Brain microvascular endothelial cell (primary cell): ENCODE data around the gene SNRPF.
"Not testable (repeated sequence)": the region's sequence is repeated elsewhere in the genome, so short reads cannot be mapped to it uniquely, and the experiment has no call there.

Source experiments
- DNase-seq: peaks from one replicate; pipeline ENCODE4 v3.0.0-alpha.2; 2020
- H3K27ac ChIP-seq: fragments of 250-450 bp; sonication (Bioruptor Pico); 2 replicates; pipeline ENCODE4 v1.5.1; 2020; ENCODE audit warnings: mild to moderate bottlenecking, moderate library complexity
- H3K27me3 ChIP-seq: fragments of 250-450 bp; sonication (Bioruptor Pico); replicated peaks from 2 replicates; pipeline ENCODE4 v1.5.1; 2020; ENCODE audit warnings: mild to moderate bottlenecking
- H3K36me3 ChIP-seq: fragments of 250-450 bp; sonication (Bioruptor Pico); replicated peaks from 2 replicates; pipeline ENCODE4 v1.5.1; 2020; ENCODE audit warnings: mild to moderate bottlenecking
- H3K4me3 ChIP-seq: 2 replicates; pipeline ENCODE4 v1.5.1; 2011; ENCODE audit warnings: low read depth, mild to moderate bottlenecking, control low read depth, low read length, moderate library complexity
- in situ Hi-C: cut with HindIII; loops from 2 replicates; pipeline ENCODE4 v1.10.0; 2017; ENCODE audit warnings: low sequenced_read_pairs, low pct_ligation_motif_present
- TF ChIP-seq, protein P1 (sequence below): IDR thresholded peaks from 2 replicates; pipeline ENCODE4 v1.5.1; 2011; ENCODE audit warnings: low read depth, mild to moderate bottlenecking, moderate library complexity, low read length, control low read depth, inconsistent platforms; ENCODE audit errors: missing control alignments

The SNRPF gene

DNA sequence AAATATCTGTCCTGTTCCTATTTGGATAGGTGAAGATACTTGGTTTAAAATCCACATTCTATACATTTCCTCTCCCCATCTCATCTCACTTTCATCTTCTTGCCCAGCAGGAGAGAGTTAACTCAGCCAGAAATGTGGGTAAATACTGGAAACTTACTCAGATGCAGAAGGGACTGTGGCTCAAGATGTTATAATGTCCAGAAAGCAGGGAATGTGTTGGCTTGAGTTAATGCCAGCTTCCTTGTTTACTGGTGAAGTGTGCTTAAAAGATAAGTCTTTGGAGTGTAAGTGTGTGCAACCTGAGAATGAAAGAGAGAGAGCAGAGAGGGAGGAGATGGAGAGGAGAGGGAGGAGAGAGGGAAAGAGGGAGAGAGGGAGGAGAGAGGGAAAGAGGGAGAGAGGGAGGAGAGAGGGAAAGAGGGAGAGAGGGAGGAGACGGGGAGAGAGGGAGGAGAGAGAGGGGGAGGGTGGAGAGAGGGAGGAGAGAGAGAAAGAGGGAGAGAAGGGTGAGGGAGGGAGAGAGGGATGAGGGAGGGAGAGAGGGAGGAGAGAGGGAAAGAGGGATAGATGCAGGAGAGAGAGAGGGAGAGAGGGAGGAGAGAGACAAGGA is 22.0 kb upstream of the SNRPF start:
- no peaks in the 10 kb centered on the region for H3K36me3 ChIP-seq
- DNase-seq: no peak
- no peak overlapping the region for H3K27ac ChIP-seq
- no peaks in the 10 kb centered on the region for H3K27me3 ChIP-seq
- TF ChIP-seq, protein P1, sequence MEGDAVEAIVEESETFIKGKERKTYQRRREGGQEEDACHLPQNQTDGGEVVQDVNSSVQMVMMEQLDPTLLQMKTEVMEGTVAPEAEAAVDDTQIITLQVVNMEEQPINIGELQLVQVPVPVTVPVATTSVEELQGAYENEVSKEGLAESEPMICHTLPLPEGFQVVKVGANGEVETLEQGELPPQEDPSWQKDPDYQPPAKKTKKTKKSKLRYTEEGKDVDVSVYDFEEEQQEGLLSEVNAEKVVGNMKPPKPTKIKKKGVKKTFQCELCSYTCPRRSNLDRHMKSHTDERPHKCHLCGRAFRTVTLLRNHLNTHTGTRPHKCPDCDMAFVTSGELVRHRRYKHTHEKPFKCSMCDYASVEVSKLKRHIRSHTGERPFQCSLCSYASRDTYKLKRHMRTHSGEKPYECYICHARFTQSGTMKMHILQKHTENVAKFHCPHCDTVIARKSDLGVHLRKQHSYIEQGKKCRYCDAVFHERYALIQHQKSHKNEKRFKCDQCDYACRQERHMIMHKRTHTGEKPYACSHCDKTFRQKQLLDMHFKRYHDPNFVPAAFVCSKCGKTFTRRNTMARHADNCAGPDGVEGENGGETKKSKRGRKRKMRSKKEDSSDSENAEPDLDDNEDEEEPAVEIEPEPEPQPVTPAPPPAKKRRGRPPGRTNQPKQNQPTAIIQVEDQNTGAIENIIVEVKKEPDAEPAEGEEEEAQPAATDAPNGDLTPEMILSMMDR: no peak
- no peak overlapping the region for H3K4me3 ChIP-seq
- in situ Hi-C loops: no loop called here

DNA sequence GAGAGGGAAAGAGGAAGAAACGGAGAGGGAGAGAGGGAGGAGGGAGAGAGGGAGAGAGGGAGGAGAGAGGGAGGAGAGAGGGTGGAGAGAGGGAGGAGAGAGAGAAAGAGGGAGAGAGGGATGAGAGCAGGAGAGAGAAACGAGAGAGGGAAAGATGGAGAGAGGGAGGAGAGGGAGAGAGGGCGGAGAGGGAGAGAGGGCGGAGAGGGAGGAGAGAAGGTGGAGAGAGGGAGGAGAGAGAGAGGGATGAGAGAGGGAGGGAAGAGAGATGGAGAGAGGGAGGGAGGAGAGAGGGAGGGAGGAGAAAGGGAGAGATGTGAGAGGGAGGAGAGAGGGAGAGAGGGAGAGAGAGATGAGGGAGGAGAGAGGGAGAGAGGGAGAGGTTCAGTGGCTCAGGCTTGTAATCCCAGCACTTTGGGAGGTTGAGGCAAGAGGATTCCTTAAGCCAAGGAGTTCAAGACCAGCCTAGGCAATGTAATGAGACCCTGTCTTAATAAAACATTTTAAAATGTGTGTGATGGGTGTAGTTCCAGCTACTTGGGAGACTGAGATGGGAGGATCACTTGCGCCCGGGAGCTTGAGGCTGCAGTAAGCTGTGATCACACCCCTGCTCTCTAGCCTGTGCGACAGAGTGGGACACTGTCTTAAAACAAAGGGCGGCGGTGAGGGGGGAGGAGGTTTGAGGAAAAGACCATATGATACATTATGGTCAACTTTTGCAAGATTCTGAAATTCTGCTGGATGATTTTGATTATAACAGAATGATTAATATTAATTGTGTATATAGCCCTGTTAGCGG is 21.3 kb upstream of the SNRPF start:
- TF ChIP-seq, protein P1: no peak
- no peak for DNase-seq
- H3K27me3 ChIP-seq: no peaks in the 10 kb centered on the region
- in situ Hi-C loops: no loop called here
- H3K27ac ChIP-seq: no peak overlapping the region
- H3K4me3 ChIP-seq: no peak overlapping the region
- H3K36me3 ChIP-seq: no peaks in the 10 kb centered on the region

DNA sequence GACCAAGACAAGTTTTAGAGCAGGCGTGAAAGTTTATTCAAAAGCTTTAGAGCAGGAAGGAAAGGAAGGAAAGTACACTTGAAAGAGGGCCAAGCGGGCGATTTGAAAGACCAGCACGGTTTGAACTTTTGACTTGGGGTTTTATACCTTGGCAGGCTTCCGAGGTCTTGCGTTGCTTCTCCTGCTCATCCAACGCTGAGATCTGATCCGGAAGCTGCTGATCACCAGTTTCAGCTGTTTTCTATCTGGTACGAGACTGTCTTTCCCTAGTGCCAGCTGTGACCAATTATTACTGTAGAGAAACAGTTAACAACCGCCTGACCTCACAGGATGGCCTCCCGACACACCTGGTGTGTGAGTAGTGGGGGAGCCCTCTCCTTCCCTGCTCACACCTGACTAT is 20.6 kb upstream of the SNRPF start:
- Histone ChIP-seq H3K27me3 (no peaks in the 10 kb centered on the region), H3K4me3 (no peak overlapping the region), H3K27ac (no peak overlapping the region), H3K36me3 (no peaks in the 10 kb centered on the region)
- DNase-seq: peak; percentile 61
- TF ChIP-seq, protein P1: no peak
- in situ Hi-C loops: no loop called here

DNA sequence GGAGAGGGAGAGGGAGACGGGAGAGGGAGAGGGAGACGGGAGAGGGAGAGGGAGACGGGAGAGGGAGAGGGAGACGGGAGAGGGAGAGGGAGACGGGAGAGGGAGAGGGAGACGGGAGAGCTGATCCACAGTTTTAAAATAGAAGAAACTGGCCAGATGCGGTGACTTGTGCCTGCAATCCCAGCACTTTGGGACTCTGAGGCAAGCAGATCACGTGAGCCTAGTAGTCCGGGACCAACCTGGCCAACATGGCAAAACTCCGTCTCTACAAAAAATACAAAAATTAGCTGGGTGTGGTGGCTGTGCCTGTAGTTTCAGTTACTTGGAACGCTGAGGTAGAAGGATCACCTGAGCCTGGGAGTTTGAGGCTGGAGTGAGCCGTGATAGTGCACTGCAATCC is 16.3 kb upstream of the SNRPF start:
- H3K27me3 ChIP-seq, in situ Hi-C loops, H3K36me3 ChIP-seq, DNase-seq, H3K27ac ChIP-seq: not testable (repeated sequence)
- H3K4me3 ChIP-seq: peak overlapping the region; percentile 33

DNA sequence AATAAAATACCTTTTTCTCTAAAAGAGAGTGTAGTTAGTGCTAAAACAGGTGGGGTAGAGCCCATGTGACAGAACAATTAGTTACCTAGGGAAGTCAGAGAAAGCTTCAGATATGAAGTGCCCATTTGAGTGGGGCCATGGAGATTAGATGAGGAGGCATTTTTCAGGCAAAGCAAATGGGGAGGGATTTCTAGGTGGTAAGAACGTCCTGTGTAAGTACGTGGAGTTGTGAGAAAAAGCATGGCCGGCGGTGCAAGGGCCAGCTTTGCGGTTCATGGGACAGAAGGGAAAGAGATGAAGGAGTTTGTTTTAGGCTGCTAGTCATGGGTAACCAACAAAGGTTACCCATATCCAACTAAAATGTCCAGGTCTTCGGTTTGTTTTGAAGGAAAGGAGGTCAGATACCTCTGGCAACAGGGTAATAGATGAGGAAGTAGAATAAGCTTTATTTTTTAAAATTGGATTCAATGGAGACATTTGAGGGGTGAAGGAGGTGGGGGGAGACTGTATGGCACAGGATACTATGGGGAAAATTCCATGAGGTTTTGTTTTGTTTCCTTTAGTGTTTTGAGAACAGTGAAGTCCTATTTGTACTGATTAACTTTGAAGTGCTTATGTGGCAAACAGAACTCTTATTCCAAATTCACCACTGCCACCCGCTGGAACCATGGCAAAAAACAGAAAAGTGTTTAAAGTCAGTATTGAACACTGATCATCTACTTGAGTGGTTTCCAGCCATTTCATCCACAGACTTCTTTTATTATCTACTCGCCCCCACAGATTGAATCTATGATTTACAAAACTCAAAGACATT is 10.0 kb upstream of the SNRPF start:
- H3K27ac ChIP-seq: no peak overlapping the region
- in situ Hi-C loops: no loop called here
- H3K36me3 ChIP-seq: no peaks in the 10 kb centered on the region
- DNase-seq: peak; percentile 39
- TF ChIP-seq, protein P1: peak; percentile 45
- H3K27me3 ChIP-seq: no peaks in the 10 kb centered on the region
- H3K4me3 ChIP-seq: no peak overlapping the region

DNA sequence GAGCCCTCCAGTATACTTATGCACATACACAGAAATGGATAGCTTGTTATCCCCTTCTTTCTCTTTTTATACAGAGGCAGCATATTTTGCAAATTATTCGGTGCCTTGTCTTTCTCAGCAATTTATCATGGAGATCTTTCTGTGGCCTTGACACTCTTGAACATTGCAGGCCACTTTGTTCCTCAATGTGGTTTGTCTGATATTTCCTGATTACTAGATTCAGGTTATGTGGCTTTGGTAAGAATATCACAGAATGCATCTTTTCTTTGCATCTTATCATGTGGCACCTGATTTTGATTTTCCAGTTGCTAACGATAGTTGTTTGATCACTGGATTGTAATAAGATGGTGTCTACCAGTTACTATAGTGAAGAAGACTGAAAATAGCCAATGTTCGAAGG is 7.1 kb upstream of the SNRPF start:
- no peaks in the 10 kb centered on the region for H3K27me3 ChIP-seq
- H3K36me3 ChIP-seq: no peaks in the 10 kb centered on the region
- DNase-seq: no peak
- H3K4me3 ChIP-seq: no peak overlapping the region
- in situ Hi-C loops: no loop called here
- TF ChIP-seq, protein P1: no peak
- H3K27ac ChIP-seq: no peak overlapping the region
